CD4-positive, alpha-beta T cell (primary cell): ENCODE data around the gene TLL2. TPM values are rescaled to one million over a fixed set of nuclear protein-coding genes. Genes with fewer than 3 reads are reported as not detected.

Experiments used
- ATAC-seq: fragments of 200-7000 bp; cut with Tn5 transposase; one replicate; pipeline ENCODE4 v1.10.0; 2022; ENCODE audit warnings: mild to moderate bottlenecking; ENCODE audit not compliant: poor library complexity
- CTCF ChIA-PET: fragments of 350-600 bp; sonication (Branson Sonifier 250); formaldehyde crosslinking; loops from one replicate; lab custom pipeline; 2021; ENCODE audit warnings: antibody characterized with exemption, inconsistent platforms; lab: Charles Lee
- POLR2A ChIA-PET: fragments of 350-600 bp; sonication (Branson Sonifier 250); formaldehyde crosslinking; loops from one replicate; lab custom pipeline; 2021; ENCODE audit warnings: antibody characterized with exemption, inconsistent platforms; lab: Charles Lee
- DNase-seq, 14 experiments: peaks; one replicate each; pipeline ENCODE4 v3.0.0-alpha.2; 2013 to 2020; ENCODE audit warnings: mixed read lengths in 2 of 14
- H3K27ac ChIP-seq, 2 donors: one replicate each; pipeline versions ENCODE4 v1.5.1 to v1.7.0; 2013; ENCODE audit warnings: low read length in 2 of 2, low read depth in 1 of 2, mild to moderate bottlenecking in 1 of 2
- H3K27me3 ChIP-seq, 2 experiments: 1 replicate in 1 of 2; 2 replicates in 1 of 2; pipeline versions ENCODE4 v1.6.1 to v1.7.0; 2013; ENCODE audit warnings: low read length in 2 of 2, control low read depth in 1 of 2, mild to moderate bottlenecking in 1 of 2, moderate library complexity in 1 of 2; ENCODE audit not compliant: insufficient read depth in 2 of 2, control insufficient read depth in 1 of 2
- H3K36me3 ChIP-seq: one replicate; pipeline ENCODE4 v1.6.1; 2013; ENCODE audit warnings: low read length, control low read depth; ENCODE audit not compliant: insufficient read depth
- H3K4me1 ChIP-seq: one replicate; pipeline ENCODE4 v1.6.1; 2013; ENCODE audit warnings: low read length, control low read depth; ENCODE audit not compliant: insufficient read depth
- H3K4me3 ChIP-seq: one replicate; pipeline ENCODE4 v1.5.1; 2013; ENCODE audit warnings: mild to moderate bottlenecking, low read length, moderate library complexity
- H3K9me3 ChIP-seq, 2 experiments: 1 replicate in 1 of 2; 2 replicates in 1 of 2; pipeline versions ENCODE4 v1.6.1 to v1.7.0; 2013; ENCODE audit warnings: low read length in 2 of 2, mild to moderate bottlenecking in 2 of 2, control low read depth in 1 of 2, moderate library complexity in 1 of 2; ENCODE audit not compliant: control insufficient read depth in 1 of 2, insufficient read depth in 1 of 2
- H3K27ac Mint-ChIP-seq: one replicate; pipeline ENCODE4 v1.8.0; 2020; ENCODE audit warnings: mixed read lengths
- H3K27me3 Mint-ChIP-seq: one replicate; pipeline ENCODE4 v1.8.0; 2021; ENCODE audit warnings: mixed read lengths
- H3K36me3 Mint-ChIP-seq: one replicate; pipeline ENCODE4 v1.8.0; 2021; ENCODE audit warnings: low read depth, mixed read lengths
- H3K4me1 Mint-ChIP-seq: one replicate; pipeline ENCODE4 v1.8.0; 2021; ENCODE audit warnings: low read depth, mixed read lengths
- H3K4me3 Mint-ChIP-seq: one replicate; pipeline ENCODE4 v1.8.0; 2020; ENCODE audit warnings: mild to moderate bottlenecking, mixed read lengths
- H3K9me3 Mint-ChIP-seq: one replicate; pipeline ENCODE4 v1.8.0; 2020; ENCODE audit warnings: mixed read lengths
- intact Hi-C, 2 experiments: fragments of 100-400 bp; cut with DNase I in 1 of 2; cut with micrococcal nuclease in 1 of 2; formaldehyde crosslinking; loops; one replicate each; pipeline versions ENCODE4 v1.15.1 to v1.9.0; 2023 to 2025; cut with DNase I, micrococcal nuclease
- total RNA-seq, 174 experiments: library from RNA in 2 of 174; stranded (reverse) in 2 of 174; gene quantifications; one replicate each; pipeline ENCODE4 v1.2.3 and lab custom pipeline; 2021 to 2026
- TF ChIP-seq, protein P1 (sequence below): fragments of 200-600 bp; IDR thresholded peaks from one replicate; pipeline ENCODE4 v1.8.0; 2022; ENCODE audit warnings: antibody characterized with exemption, mild to moderate bottlenecking

Gene TLL2
- total RNA-seq, 2 experiments from 2014 or later, result not detected

DNA sequence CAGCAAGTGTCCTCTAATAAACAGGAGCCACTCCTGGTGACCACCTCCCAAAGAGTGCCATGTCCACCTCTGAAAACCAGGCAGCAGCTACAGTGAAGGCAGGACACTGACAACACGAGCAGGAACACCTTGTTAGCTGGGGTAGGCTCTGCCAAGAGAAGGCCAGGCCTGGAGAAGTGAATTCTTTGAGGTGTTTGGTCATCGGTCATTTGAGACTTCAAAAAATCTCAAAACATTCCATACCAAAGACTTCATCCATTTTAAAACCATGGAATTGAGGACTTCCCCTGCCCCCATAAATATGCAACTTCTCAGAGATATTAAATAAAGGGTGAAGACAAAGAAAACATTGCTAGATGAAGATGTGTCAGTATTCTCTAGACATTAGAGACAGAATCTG lies 126.6 kb downstream of the TLL2 start:
- Histone ChIP-seq H3K4me1 (no peaks in the 10 kb centered on the region), H3K36me3 (no peaks in the 10 kb centered on the region), H3K9me3 (peaks cover 0 to 6% of the 10 kb centered on the region in 2 experiments), H3K4me3 (no peak overlapping the region), H3K27ac (no peak overlapping the region), H3K27me3 (no peaks in the 10 kb centered on the region)
- CTCF ChIA-PET, result no interaction called here
- no peaks in the 10 kb centered on the region for H3K36me3 Mint-ChIP-seq
- POLR2A ChIA-PET, result no interaction called here
- TF ChIP-seq, protein P1, sequence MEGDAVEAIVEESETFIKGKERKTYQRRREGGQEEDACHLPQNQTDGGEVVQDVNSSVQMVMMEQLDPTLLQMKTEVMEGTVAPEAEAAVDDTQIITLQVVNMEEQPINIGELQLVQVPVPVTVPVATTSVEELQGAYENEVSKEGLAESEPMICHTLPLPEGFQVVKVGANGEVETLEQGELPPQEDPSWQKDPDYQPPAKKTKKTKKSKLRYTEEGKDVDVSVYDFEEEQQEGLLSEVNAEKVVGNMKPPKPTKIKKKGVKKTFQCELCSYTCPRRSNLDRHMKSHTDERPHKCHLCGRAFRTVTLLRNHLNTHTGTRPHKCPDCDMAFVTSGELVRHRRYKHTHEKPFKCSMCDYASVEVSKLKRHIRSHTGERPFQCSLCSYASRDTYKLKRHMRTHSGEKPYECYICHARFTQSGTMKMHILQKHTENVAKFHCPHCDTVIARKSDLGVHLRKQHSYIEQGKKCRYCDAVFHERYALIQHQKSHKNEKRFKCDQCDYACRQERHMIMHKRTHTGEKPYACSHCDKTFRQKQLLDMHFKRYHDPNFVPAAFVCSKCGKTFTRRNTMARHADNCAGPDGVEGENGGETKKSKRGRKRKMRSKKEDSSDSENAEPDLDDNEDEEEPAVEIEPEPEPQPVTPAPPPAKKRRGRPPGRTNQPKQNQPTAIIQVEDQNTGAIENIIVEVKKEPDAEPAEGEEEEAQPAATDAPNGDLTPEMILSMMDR, result no peak
- H3K9me3 Mint-ChIP-seq, result no peaks in the 10 kb centered on the region
- no peak overlapping the region for H3K4me3 Mint-ChIP-seq
- DNase-seq (no peak), ATAC-seq (no peak)
- no peak overlapping the region for H3K27ac Mint-ChIP-seq
- no peaks in the 10 kb centered on the region for H3K4me1 Mint-ChIP-seq
- peaks cover 4% of the 10 kb centered on the region for H3K27me3 Mint-ChIP-seq
- intact Hi-C loops, result no loop called here

DNA sequence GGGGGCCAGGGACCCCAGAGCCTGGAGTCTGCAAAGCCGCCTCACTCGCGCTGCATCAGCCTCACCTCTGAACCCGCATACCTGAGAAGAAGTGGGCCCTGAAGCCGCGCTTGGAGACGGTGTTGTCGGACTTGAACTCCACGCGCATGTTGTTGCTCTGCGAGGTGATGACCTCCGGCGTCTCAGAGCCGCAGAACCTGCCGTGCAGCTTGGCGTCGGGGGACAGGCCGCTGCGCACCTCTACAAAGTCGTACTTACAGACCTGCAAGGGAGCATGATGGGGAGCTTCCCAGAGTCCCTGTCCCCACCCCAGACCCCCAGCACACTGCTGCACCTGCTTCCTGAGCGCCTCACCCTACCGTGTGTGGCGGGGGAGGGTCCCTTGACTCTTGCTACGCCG lies 129.2 kb downstream of the TLL2 start:
- Mint-ChIP-seq H3K27ac (no peak overlapping the region), H3K36me3 (no peaks in the 10 kb centered on the region), H3K4me1 (no peaks in the 10 kb centered on the region), H3K4me3 (no peak overlapping the region), H3K27me3 (peaks cover 4% of the 10 kb centered on the region), H3K9me3 (no peaks in the 10 kb centered on the region)
- TF ChIP-seq, protein P1, result no peak
- intact Hi-C loops, result no loop called here
- H3K27me3 ChIP-seq, result no peaks in the 10 kb centered on the region
- POLR2A ChIA-PET, result no interaction called here
- H3K4me3 ChIP-seq, result no peak overlapping the region
- ATAC-seq (no peak), DNase-seq (no peak)
- CTCF ChIA-PET, result no interaction called here
- no peaks in the 10 kb centered on the region for H3K4me1 ChIP-seq
- H3K9me3 ChIP-seq, result peaks cover 0 to 6% of the 10 kb centered on the region in 2 experiments
- H3K36me3 ChIP-seq, result no peaks in the 10 kb centered on the region
- no peak overlapping the region for H3K27ac ChIP-seq

DNA sequence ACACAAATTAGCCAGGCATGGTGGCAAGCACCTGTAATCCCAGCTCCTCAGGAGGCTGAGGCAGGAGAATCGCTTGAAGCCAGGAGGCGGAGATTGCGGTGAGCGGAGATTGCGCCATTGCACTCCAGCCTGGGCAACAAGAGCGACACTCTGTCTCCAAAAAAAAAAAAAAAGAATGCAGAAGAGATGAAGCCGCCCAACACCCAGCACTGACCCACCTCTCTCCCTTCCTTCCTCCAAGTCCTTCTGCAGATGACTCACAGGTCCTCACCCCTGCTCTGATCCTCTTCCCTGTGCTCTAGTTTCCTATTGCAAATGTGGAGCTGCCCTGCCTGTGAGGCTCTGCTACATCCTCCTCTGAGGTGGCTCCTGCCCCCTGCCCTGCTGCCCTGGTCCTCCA lies 132.9 kb downstream of the TLL2 start:
- intact Hi-C loops, result no loop called here
- no peak overlapping the region for H3K4me3 ChIP-seq
- no peaks in the 10 kb centered on the region for H3K36me3 ChIP-seq
- no peak overlapping the region for H3K4me3 Mint-ChIP-seq
- H3K36me3 Mint-ChIP-seq, result no peaks in the 10 kb centered on the region
- no peak overlapping the region for H3K27ac ChIP-seq
- H3K27me3 Mint-ChIP-seq, result peaks cover 4% of the 10 kb centered on the region
- no peaks in the 10 kb centered on the region for H3K27me3 ChIP-seq
- H3K9me3 Mint-ChIP-seq, result no peaks in the 10 kb centered on the region
- H3K4me1 ChIP-seq, result no peaks in the 10 kb centered on the region
- CTCF ChIA-PET, result no interaction called here
- no peak overlapping the region for H3K27ac Mint-ChIP-seq
- POLR2A ChIA-PET, result no interaction called here
- DNase-seq, result peak in 2 of 14 experiments; percentile 36 to 59
- peaks cover 0 to 6% of the 10 kb centered on the region in 2 experiments for H3K9me3 ChIP-seq
- TF ChIP-seq, protein P1, result no peak
- no peak for ATAC-seq
- no peaks in the 10 kb centered on the region for H3K4me1 Mint-ChIP-seq
